Uterus (tissue), 4 donors: ENCODE results near the gene TTC9. TPM values are rescaled to one million over a fixed set of nuclear protein-coding genes. Genes with fewer than 3 reads are reported as not detected.

Experiments
- DNase-seq, 2 donors: peaks; one replicate each; pipeline ENCODE4 v3.0.0-alpha.2; 2019 to 2020
- H3K27ac ChIP-seq, 2 donors: fragments of 200-600 bp; sonication (generic); 1 replicate in 1 of 2; 2 replicates in 1 of 2; pipeline ENCODE4 v1.5.1; 2016 to 2018
- H3K27me3 ChIP-seq, 2 donors: fragments of 200-600 bp; sonication (generic); one replicate each; pipeline ENCODE4 v1.5.1; 2018 to 2019; ENCODE audit warnings: control low read depth in 1 of 2
- H3K36me3 ChIP-seq, 2 donors: fragments of 200-600 bp; sonication (generic); one replicate each; pipeline ENCODE4 v1.5.1; 2019; ENCODE audit warnings: control low read depth in 1 of 2
- H3K4me1 ChIP-seq, 2 donors: fragments of 200-600 bp; sonication (generic); one replicate each; pipeline ENCODE4 v1.5.1; 2018 to 2019; ENCODE audit warnings: control low read depth in 1 of 2
- H3K4me3 ChIP-seq, 2 donors: fragments of 200-600 bp; sonication (generic); 1 replicate in 1 of 2; 2 replicates in 1 of 2; pipeline ENCODE4 v1.5.1; 2018 to 2019; ENCODE audit warnings: mild to moderate bottlenecking in 1 of 2
- H3K9me3 ChIP-seq, 2 donors: fragments of 200-600 bp; sonication (generic); one replicate each; pipeline ENCODE4 v1.5.1; 2019; ENCODE audit warnings: control low read depth in 1 of 2
- CTCF ChIP-seq, 4 experiments: fragments of 200-600 bp in 2 of 4; fragments of 450-650 bp in 2 of 4; sonication (generic) in 2 of 4; IDR thresholded peaks; one replicate each; pipeline ENCODE4 v1.5.1; 2016 to 2019; ENCODE audit warnings: antibody characterized with exemption in 4 of 4, mild to moderate bottlenecking in 2 of 4, moderate library complexity in 1 of 4
- POLR2A ChIP-seq, 2 donors: fragments of 450-650 bp; IDR thresholded peaks; one replicate each; pipeline ENCODE4 v1.6.1; 2016; ENCODE audit warnings: antibody characterized with exemption in 2 of 2, mild to moderate bottlenecking in 1 of 2, moderate library complexity in 1 of 2
- intact Hi-C: fragments of 100-400 bp; cut with DNase I; formaldehyde crosslinking; loops from one replicate; pipeline ENCODE4 v1.15.1; 2023; ENCODE audit warnings: low total_unique reads
- total RNA-seq, 4 donors: library from RNA; depleted of rRNA in 3 of 4; stranded (reverse); fragments of >200 nt in 3 of 4; gene quantifications; one replicate each; pipeline versions ENCODE4 v1.1.0 to v1.2.4, GENCODE V29; 2014 to 2023
- donor health status: DM: yes; HTN: yes; CAD: no.

TTC9 gene
- total RNA-seq, 4 donors from 2014 or later: 0.18 to 1.2 (median 0.26) TPM; not detected in 1

- no peak overlapping the region for H3K4me3 ChIP-seq
- TF ChIP-seq POLR2A (IDR thresholded peaks at IDR 0.05) (no peak), CTCF (IDR thresholded peaks at IDR 0.05) (no peak)
- intact Hi-C loops: no loop called here
- no peaks in the 10 kb centered on the region for H3K36me3 ChIP-seq
- H3K4me1 ChIP-seq: no peaks in the 10 kb centered on the region
- no peaks in the 10 kb centered on the region for H3K9me3 ChIP-seq
- H3K27ac ChIP-seq: no peak overlapping the region
- no peaks in the 10 kb centered on the region for H3K27me3 ChIP-seq
- no peak for DNase-seq
These were observed 64.5 kb downstream of the TTC9 start for GRCh38 chr14:70706177-70706576.

- Histone ChIP-seq H3K9me3 (no peaks in the 10 kb centered on the region), H3K36me3 (no peaks in the 10 kb centered on the region), H3K4me3 (no peak overlapping the region), H3K27ac (no peak overlapping the region), H3K4me1 (no peaks in the 10 kb centered on the region), H3K27me3 (no peaks in the 10 kb centered on the region)
- no peak for DNase-seq
- TF ChIP-seq CTCF (IDR thresholded peaks at IDR 0.05) (no peak), POLR2A (IDR thresholded peaks at IDR 0.05) (no peak)
- intact Hi-C loops: no loop called here
These were observed 65.7 kb downstream of the TTC9 start for GRCh38 chr14:70707138-70708038.

GRCh38 chr14:70708717-70709570, 67.2 kb downstream of the TTC9 start:
- Histone ChIP-seq H3K9me3 (no peaks in the 10 kb centered on the region), H3K27ac (no peak overlapping the region), H3K27me3 (no peaks in the 10 kb centered on the region), H3K4me1 (no peaks in the 10 kb centered on the region), H3K4me3 (no peak overlapping the region), H3K36me3 (no peaks in the 10 kb centered on the region)
- TF ChIP-seq CTCF (IDR thresholded peaks at IDR 0.05): no peak
- no peak for TF ChIP-seq POLR2A (IDR thresholded peaks at IDR 0.05)
- intact Hi-C loops: no loop called here
- DNase-seq: no peak

- H3K27ac ChIP-seq: no peak overlapping the region
- no peak for DNase-seq
- H3K27me3 ChIP-seq: no peaks in the 10 kb centered on the region
- H3K4me1 ChIP-seq: no peaks in the 10 kb centered on the region
- H3K9me3 ChIP-seq: no peaks in the 10 kb centered on the region
- no peak for TF ChIP-seq POLR2A (IDR thresholded peaks at IDR 0.05)
- TF ChIP-seq CTCF (IDR thresholded peaks at IDR 0.05): no peak
- no peak overlapping the region for H3K4me3 ChIP-seq
- intact Hi-C loops: no loop called here
- no peaks in the 10 kb centered on the region for H3K36me3 ChIP-seq
These were observed 68.1 kb downstream of the TTC9 start for GRCh38 chr14:70709726-70710382.
